ENCODE measurements around the gene COG2.

GRCh38 chr1:230691615-230692014 lies 49.3 kb downstream of the COG2 start:
- no peak for TF ChIP-seq CTCF (IDR thresholded peaks at IDR 0.05 in 4 of 5, conservative IDR thresholded peaks at IDR 0.05 in 1 of 5)
- no peak for TF ChIP-seq POLR2A (IDR thresholded peaks at IDR 0.05)

Measured in gastrocnemius medialis (tissue), 4 donors.